ENCODE measurements around the gene MINDY1. TPM values are rescaled to one million over a fixed set of nuclear protein-coding genes. Genes with fewer than 3 reads are reported as not detected.

The MINDY1 gene
- total and polyA plus RNA-seq, 8 donors: 9.8 to 60.0 (median 28.5) TPM

- Histone ChIP-seq H3K36me3 (peaks cover 31 to 55% (median 53%) of the 10 kb centered on the region in 4 donors), H3K4me1 (peaks cover 19 to 60% (median 45%) of the 10 kb centered on the region in 4 donors), H3K27me3 (no peaks in the 10 kb centered on the region), H3K9me3 (no peaks in the 10 kb centered on the region), H3K4me3 (peak overlapping the region in 1 of 4 donors; percentile 58), H3K27ac (peak overlapping the region in 2 of 5 donors; percentile 89 to 92)
- no peak for DNase-seq
- intact Hi-C loops (cut with DNase I; ENCODE audit: low total_unique reads): no loop called here
- WGBS, 5 donors: 76 to 87% (median 84%) methylated on average over 3 of the region's 3 CpGs
- TF ChIP-seq EP300 (IDR thresholded peaks at IDR 0.05) (no peak), POLR2A (IDR thresholded peaks at IDR 0.05) (no peak), CTCF (IDR thresholded peaks at IDR 0.05) (no peak), POLR2AphosphoS5 (IDR thresholded peaks at IDR 0.05) (no peak)
These were observed 4.7 kb downstream of the MINDY1 start for GRCh38 chr1:151002051-151002450.

GRCh38 chr1:151001602-151002001, 5.1 kb downstream of the MINDY1 start:
- H3K27ac ChIP-seq: peak overlapping the region in 2 of 5 donors; percentile 89 to 92
- H3K9me3 ChIP-seq: no peaks in the 10 kb centered on the region
- no peaks in the 10 kb centered on the region for H3K27me3 ChIP-seq
- no peak for DNase-seq
- H3K4me1 ChIP-seq: peaks cover 16 to 56% (median 42%) of the 10 kb centered on the region in 4 donors
- TF ChIP-seq POLR2AphosphoS5 (IDR thresholded peaks at IDR 0.05) (no peak), EP300 (IDR thresholded peaks at IDR 0.05) (no peak)
- intact Hi-C loops (cut with DNase I; ENCODE audit: low total_unique reads): no loop called here
- WGBS, 5 donors: 73 to 88% (median 80%) methylated on average over 4 of the region's 4 CpGs
- peaks cover 33 to 60% (median 58%) of the 10 kb centered on the region in 4 donors for H3K36me3 ChIP-seq
- no peak overlapping the region for H3K4me3 ChIP-seq

- intact Hi-C loops (cut with DNase I; ENCODE audit: low total_unique reads): no loop called here
- TF ChIP-seq EP300 (IDR thresholded peaks at IDR 0.05) (no peak), CTCF (IDR thresholded peaks at IDR 0.05) (no peak), POLR2AphosphoS5 (IDR thresholded peaks at IDR 0.05) (no peak), POLR2A (IDR thresholded peaks at IDR 0.05) (no peak)
- Histone ChIP-seq H3K4me1 (peaks cover 16 to 58% (median 40%) of the 10 kb centered on the region in 4 donors), H3K36me3 (peaks cover 33 to 66% (median 61%) of the 10 kb centered on the region in 4 donors), H3K27me3 (no peaks in the 10 kb centered on the region), H3K9me3 (no peaks in the 10 kb centered on the region), H3K27ac (no peak overlapping the region), H3K4me3 (no peak overlapping the region)
- DNase-seq: no peak
- WGBS, 5 donors: 89 to 96% (median 92%) methylated on average over 3 of the region's 3 CpGs
These were observed 6.3 kb downstream of the MINDY1 start for GRCh38 chr1:151000408-151000807.

GRCh38 chr1:150999926-151000325, 6.8 kb downstream of the MINDY1 start:
- TF ChIP-seq POLR2AphosphoS5 (IDR thresholded peaks at IDR 0.05): no peak
- no peak for TF ChIP-seq CTCF (IDR thresholded peaks at IDR 0.05)
- no peak for TF ChIP-seq EP300 (IDR thresholded peaks at IDR 0.05)
- TF ChIP-seq POLR2A (IDR thresholded peaks at IDR 0.05): no peak
- no peaks in the 10 kb centered on the region for H3K9me3 ChIP-seq
- H3K36me3 ChIP-seq: peaks cover 33 to 70% (median 61%) of the 10 kb centered on the region in 4 donors
- H3K27me3 ChIP-seq: no peaks in the 10 kb centered on the region
- intact Hi-C loops (cut with DNase I; ENCODE audit: low total_unique reads): no loop called here
- peaks cover 16 to 56% (median 36%) of the 10 kb centered on the region in 4 donors for H3K4me1 ChIP-seq
- no peak overlapping the region for H3K4me3 ChIP-seq
- whole genome bisulfite sequencing, 5 donors: 87 to 98% (median 94%) methylated on average over 2 of the region's 2 CpGs
- H3K27ac ChIP-seq: no peak overlapping the region
- DNase-seq: no peak

- WGBS, 5 donors: 70 to 80% (median 78%) methylated on average over 14 to 17 of the region's 17 CpGs
- no peak for DNase-seq
- H3K4me1 ChIP-seq: peaks cover 13 to 48% (median 29%) of the 10 kb centered on the region in 4 donors
- no peak for TF ChIP-seq EP300 (IDR thresholded peaks at IDR 0.05)
- TF ChIP-seq POLR2A (IDR thresholded peaks at IDR 0.05): no peak
- no peak for TF ChIP-seq CTCF (IDR thresholded peaks at IDR 0.05)
- no peak for TF ChIP-seq POLR2AphosphoS5 (IDR thresholded peaks at IDR 0.05)
- H3K4me3 ChIP-seq: no peak overlapping the region
- peaks cover 33 to 72% (median 61%) of the 10 kb centered on the region in 4 donors for H3K36me3 ChIP-seq
- H3K9me3 ChIP-seq: no peaks in the 10 kb centered on the region
- H3K27me3 ChIP-seq: no peaks in the 10 kb centered on the region
- intact Hi-C loops (cut with DNase I; ENCODE audit: low total_unique reads): no loop called here
- no peak overlapping the region for H3K27ac ChIP-seq
These were observed 7.5 kb downstream of the MINDY1 start for GRCh38 chr1:150999051-150999674.

Data from stomach (tissue), 9 donors.